ENCODE results near the gene CTAG1A.
"Not testable (repeated sequence)": the region's sequence is repeated elsewhere in the genome, so short reads cannot be mapped to it uniquely, and the experiment has no call there.

GRCh38 chrX:154611146-154611545 lies 26.2 kb downstream of the CTAG1A start:
- TF ChIP-seq, protein P1, sequence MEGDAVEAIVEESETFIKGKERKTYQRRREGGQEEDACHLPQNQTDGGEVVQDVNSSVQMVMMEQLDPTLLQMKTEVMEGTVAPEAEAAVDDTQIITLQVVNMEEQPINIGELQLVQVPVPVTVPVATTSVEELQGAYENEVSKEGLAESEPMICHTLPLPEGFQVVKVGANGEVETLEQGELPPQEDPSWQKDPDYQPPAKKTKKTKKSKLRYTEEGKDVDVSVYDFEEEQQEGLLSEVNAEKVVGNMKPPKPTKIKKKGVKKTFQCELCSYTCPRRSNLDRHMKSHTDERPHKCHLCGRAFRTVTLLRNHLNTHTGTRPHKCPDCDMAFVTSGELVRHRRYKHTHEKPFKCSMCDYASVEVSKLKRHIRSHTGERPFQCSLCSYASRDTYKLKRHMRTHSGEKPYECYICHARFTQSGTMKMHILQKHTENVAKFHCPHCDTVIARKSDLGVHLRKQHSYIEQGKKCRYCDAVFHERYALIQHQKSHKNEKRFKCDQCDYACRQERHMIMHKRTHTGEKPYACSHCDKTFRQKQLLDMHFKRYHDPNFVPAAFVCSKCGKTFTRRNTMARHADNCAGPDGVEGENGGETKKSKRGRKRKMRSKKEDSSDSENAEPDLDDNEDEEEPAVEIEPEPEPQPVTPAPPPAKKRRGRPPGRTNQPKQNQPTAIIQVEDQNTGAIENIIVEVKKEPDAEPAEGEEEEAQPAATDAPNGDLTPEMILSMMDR (IDR thresholded peaks at IDR 0.05; ENCODE audit: poor library complexity, severe bottlenecking) = not testable (repeated sequence)
- TF ChIP-seq EZH2 (IDR thresholded peaks at IDR 0.05; ENCODE audit: borderline replicate concordance, insufficient read depth, low read length, poor library complexity, severe bottlenecking); TAF1 (IDR thresholded peaks at IDR 0.05; ENCODE audit: low read depth): not testable (repeated sequence)
